ENCODE measurements around the gene KLHL8.

KLHL8 gene

GRCh38 chr4:87121341-87122065, 98.9 kb downstream of the KLHL8 start:
- DNase-seq (ENCODE audit: low read depth in 1 of 2, low spot score in 1 of 2), result peak in 1 of 2 experiments; percentile 62
- no peak for TF ChIP-seq JUND (IDR thresholded peaks at IDR 0.05; ENCODE audit: low read depth)
- in situ Hi-C loops (cut with HindIII; ENCODE audit: low pct_unique_long_range_greater_than_20kb, low sequenced_read_pairs), result no loop called here

DNA sequence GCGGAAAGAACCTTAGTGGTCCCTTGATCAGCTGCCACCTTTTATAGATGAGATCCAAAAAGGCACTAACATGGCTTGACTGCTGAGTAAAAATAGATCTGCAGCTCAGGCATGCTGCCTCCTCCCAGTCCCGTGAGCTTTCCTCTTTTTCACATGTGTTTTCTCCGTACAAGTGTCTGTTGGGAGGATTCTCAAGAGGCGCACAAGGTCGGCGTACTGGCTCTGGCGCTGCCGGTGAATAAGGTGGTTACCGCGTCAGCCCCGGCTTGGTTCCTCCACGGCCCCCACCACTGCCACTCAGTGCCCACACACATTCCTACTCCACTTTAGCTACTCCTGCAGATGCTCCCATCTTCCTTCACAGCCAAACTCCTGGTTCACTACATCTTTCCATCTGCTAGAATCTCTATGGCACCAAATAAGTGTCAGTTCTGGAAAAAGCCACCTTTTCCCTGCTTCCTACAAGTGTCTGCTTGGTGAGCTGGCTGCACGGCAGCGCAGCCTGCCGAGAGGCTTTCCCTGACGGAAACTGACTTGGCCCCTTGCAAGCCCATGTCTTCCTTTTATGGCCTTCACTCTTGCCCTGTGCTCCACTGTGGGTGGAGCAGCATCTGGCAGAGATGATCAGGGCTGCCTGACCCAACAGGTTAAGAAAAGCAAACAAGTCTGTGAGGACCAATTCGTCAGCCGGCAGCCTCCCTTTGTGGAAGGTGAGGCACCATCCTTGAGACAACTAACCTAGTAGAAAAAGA, 99.8 kb downstream of the KLHL8 start:
- DNase-seq (ENCODE audit: low read depth in 1 of 2, low spot score in 1 of 2), result peak in 1 of 2 experiments; percentile 61
- in situ Hi-C loops (cut with HindIII; ENCODE audit: low pct_unique_long_range_greater_than_20kb, low sequenced_read_pairs), result no loop called here

GRCh38 chr4:87120010-87120409, 100.4 kb downstream of the KLHL8 start:
- no peak for TF ChIP-seq JUND (IDR thresholded peaks at IDR 0.05; ENCODE audit: low read depth)
- in situ Hi-C loops (cut with HindIII; ENCODE audit: low pct_unique_long_range_greater_than_20kb, low sequenced_read_pairs), result no loop called here

More for the DNA sequence above, 99.8 kb downstream of the KLHL8 start:
- no peak for TF ChIP-seq JUND (IDR thresholded peaks at IDR 0.05; ENCODE audit: low read depth)

DNA sequence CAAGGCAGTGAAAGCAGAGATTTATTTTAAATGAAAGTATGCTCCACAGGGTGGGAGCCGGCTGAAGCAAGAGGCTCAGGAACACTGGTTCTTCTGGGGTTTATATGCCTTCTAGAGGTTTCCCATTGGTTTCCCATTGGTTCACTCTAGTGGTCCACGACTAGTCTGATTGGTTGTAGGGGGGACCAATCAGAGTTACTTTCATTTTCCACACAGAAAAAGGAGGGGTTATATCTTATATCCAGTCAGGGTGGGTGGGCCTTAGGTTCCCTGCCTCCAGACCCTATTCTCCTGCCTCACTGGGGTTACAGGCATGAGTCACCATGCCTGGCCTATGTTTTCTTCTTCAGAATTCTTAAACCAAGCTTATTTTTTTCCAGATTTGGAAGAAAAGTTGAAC, 101.6 kb downstream of the KLHL8 start:
- no peak for DNase-seq (ENCODE audit: low read depth in 1 of 2, low spot score in 1 of 2)
- no peak for TF ChIP-seq JUND (IDR thresholded peaks at IDR 0.05; ENCODE audit: low read depth)
- in situ Hi-C loops (cut with HindIII; ENCODE audit: low pct_unique_long_range_greater_than_20kb, low sequenced_read_pairs), result no loop called here

More at GRCh38 chr4:87120010-87120409, 100.4 kb downstream of the KLHL8 start:
- DNase-seq (ENCODE audit: low read depth in 1 of 2, low spot score in 1 of 2), result no peak

- in situ Hi-C loops (cut with HindIII; ENCODE audit: low pct_unique_long_range_greater_than_20kb, low sequenced_read_pairs), result no loop called here
- no peak for DNase-seq (ENCODE audit: low read depth in 1 of 2, low spot score in 1 of 2)
- TF ChIP-seq JUND (IDR thresholded peaks at IDR 0.05; ENCODE audit: low read depth), result no peak
Observed at GRCh38 chr4:87118421-87118820, 102.0 kb downstream of the KLHL8 start.

DNA sequence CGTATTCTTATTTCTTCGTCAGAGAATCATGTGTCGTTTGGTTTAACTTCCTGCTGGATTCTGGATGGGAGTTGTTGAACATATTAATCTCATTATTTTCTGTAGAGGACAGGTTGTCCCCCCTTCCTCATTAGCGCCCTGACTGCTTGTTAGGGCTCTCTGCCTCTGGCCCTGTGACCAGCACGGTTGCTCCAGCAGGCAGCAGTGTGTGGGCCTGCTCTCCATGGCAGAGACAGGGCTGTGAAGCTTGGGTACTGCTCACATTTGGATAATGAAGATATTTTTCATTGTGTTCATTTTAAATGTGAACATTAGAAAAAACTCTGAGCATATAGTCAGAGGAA, 102.7 kb downstream of the KLHL8 start:
- in situ Hi-C loops (cut with HindIII; ENCODE audit: low pct_unique_long_range_greater_than_20kb, low sequenced_read_pairs), result no loop called here
- DNase-seq (ENCODE audit: low read depth in 1 of 2, low spot score in 1 of 2), result no peak
- TF ChIP-seq JUND (IDR thresholded peaks at IDR 0.05; ENCODE audit: low read depth), result no peak

DNA sequence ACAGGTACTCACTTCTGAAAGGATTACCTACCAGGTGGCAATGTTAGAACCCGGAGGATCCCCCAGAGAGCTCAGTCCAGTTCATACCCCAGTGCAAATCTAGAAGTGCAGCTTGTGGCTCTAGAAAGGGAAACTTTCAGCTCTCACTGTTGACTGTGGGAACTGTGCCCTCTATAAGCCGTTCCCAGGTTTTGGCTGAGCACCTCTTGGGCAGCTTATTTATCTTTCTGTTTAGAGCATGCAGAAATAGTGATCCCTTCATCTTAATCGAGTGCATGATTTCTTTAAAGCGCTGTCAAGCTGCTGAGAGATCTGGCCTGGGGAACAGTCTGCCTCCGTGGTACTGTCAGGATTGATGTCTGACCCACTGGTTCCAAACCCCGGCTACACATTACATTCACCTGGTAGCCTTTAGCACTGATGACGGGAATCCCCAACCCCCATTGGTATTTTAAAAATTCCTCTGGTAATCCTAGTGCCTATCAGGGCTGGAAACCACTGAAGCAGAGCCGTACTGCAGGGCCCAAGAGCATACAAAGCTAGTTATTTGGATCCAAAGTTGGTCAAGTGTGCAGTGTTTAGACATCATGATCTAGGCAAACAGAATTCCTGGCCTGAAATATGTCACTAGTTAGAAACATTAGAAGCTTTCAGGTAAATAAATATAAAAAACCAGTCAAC, 103.2 kb downstream of the KLHL8 start:
- TF ChIP-seq JUND (IDR thresholded peaks at IDR 0.05; ENCODE audit: low read depth), result no peak
- DNase-seq (ENCODE audit: low read depth in 1 of 2, low spot score in 1 of 2), result peak in 1 of 2 experiments; percentile 83
- in situ Hi-C loops (cut with HindIII; ENCODE audit: low pct_unique_long_range_greater_than_20kb, low sequenced_read_pairs), result no loop called here

DNA sequence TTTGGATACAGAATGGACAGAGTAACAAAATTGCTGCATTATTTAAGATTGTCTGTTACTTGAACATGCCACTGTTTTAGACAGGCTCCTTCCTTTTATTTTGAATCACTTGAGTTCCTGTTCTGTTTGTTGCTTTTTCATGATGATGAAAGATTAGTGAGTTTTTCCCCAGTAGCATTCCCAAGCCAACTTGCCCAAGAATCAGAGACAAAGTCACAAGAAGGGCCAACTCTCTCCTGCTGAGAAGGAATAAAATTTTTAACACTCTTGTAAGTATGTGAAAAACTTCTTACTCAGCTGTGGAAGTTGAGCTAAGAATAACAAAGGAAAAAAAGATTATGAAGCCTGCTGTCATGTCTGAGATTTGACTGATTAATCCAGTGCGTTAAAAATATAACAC, 104.2 kb downstream of the KLHL8 start:
- no peak for DNase-seq (ENCODE audit: low read depth in 1 of 2, low spot score in 1 of 2)
- in situ Hi-C loops (cut with HindIII; ENCODE audit: low pct_unique_long_range_greater_than_20kb, low sequenced_read_pairs), result no loop called here
- TF ChIP-seq JUND (IDR thresholded peaks at IDR 0.05; ENCODE audit: low read depth), result no peak

- no peak for TF ChIP-seq JUND (IDR thresholded peaks at IDR 0.05; ENCODE audit: low read depth)
- DNase-seq (ENCODE audit: low read depth in 1 of 2, low spot score in 1 of 2), result no peak
- in situ Hi-C loops (cut with HindIII; ENCODE audit: low pct_unique_long_range_greater_than_20kb, low sequenced_read_pairs), result no loop called here
Observed at GRCh38 chr4:87114245-87115062, 106.0 kb downstream of the KLHL8 start.

GRCh38 chr4:87112063-87112462, 108.4 kb downstream of the KLHL8 start:
- in situ Hi-C loops (cut with HindIII; ENCODE audit: low pct_unique_long_range_greater_than_20kb, low sequenced_read_pairs), result no loop called here

More at GRCh38 chr4:87112063-87112462, 108.4 kb downstream of the KLHL8 start:
- TF ChIP-seq JUND (IDR thresholded peaks at IDR 0.05; ENCODE audit: low read depth), result no peak
- DNase-seq (ENCODE audit: low read depth in 1 of 2, low spot score in 1 of 2), result no peak

Measured in T47D (cell line).